MM.1S (cell line): ENCODE results near the gene PGS1.

ENCODE experiments used
- DNase-seq: peaks from one replicate; pipeline ENCODE4 v3.0.0-alpha.2; 2015
- H2AFZ ChIP-seq: fragments of 300-600 bp; sonication (generic); 2 replicates; pipeline ENCODE4 v1.6.0; 2016; ENCODE audit warnings: antibody characterized with exemption, low read length
- H3F3A ChIP-seq: fragments of 300-600 bp; sonication (generic); 2 replicates; pipeline ENCODE4 v1.6.1; 2016; ENCODE audit warnings: mild to moderate bottlenecking, antibody characterized with exemption, low read length, moderate library complexity, mixed read lengths; ENCODE audit not compliant: insufficient read depth
- H3K27ac ChIP-seq: fragments of 300-600 bp; sonication (generic); 2 replicates; pipeline ENCODE4 v1.5.1; 2016; ENCODE audit warnings: mild to moderate bottlenecking, low read length
- H3K27me3 ChIP-seq: fragments of 300-600 bp; sonication (generic); replicated peaks from 2 replicates; pipeline ENCODE4 v1.6.0; 2016; ENCODE audit warnings: low read length; ENCODE audit not compliant: insufficient read depth
- H3K36me3 ChIP-seq: fragments of 300-600 bp; sonication (generic); replicated peaks from 2 replicates; pipeline ENCODE4 v1.6.1; 2016; ENCODE audit warnings: mild to moderate bottlenecking, low read length, mixed read lengths; ENCODE audit not compliant: insufficient read depth
- H3K4me1 ChIP-seq: fragments of 300-600 bp; sonication (generic); 2 replicates; pipeline ENCODE4 v1.6.1; 2016; ENCODE audit warnings: low read length, mixed read lengths
- H3K4me2 ChIP-seq: fragments of 300-600 bp; sonication (generic); 2 replicates; pipeline ENCODE4 v1.6.0; 2016; ENCODE audit warnings: low read depth, low read length
- H3K4me3 ChIP-seq: fragments of 300-600 bp; sonication (generic); 2 replicates; pipeline ENCODE4 v1.5.1; 2016; ENCODE audit warnings: low read length, mixed read lengths
- H3K79me2 ChIP-seq: fragments of 300-600 bp; sonication (generic); 2 replicates; pipeline ENCODE4 v1.6.1; 2016; ENCODE audit warnings: mixed run types, low read length, mixed read lengths
- H3K9ac ChIP-seq: fragments of 300-600 bp; sonication (generic); 2 replicates; pipeline ENCODE4 v1.6.1; 2016; ENCODE audit warnings: low read length, mixed read lengths
- H3K9me2 ChIP-seq: fragments of 300-600 bp; sonication (generic); replicated peaks from 2 replicates; pipeline ENCODE4 v1.6.1; 2016; ENCODE audit warnings: mild to moderate bottlenecking, low read length, mixed read lengths; ENCODE audit not compliant: insufficient read depth
- H3K9me3 ChIP-seq: fragments of 300-600 bp; sonication (generic); replicated peaks from 2 replicates; pipeline ENCODE4 v1.6.1; 2016; ENCODE audit warnings: mild to moderate bottlenecking, low read length, mixed read lengths; ENCODE audit not compliant: insufficient read depth
- H4K20me1 ChIP-seq: fragments of 300-600 bp; sonication (generic); 2 replicates; pipeline ENCODE4 v1.6.1; 2016; ENCODE audit warnings: mild to moderate bottlenecking, low read length, moderate library complexity, mixed read lengths; ENCODE audit not compliant: insufficient read depth
- CTCF ChIP-seq: fragments of 300-600 bp; sonication (generic); IDR thresholded peaks from 2 replicates; pipeline ENCODE4 v1.5.1; 2016; ENCODE audit warnings: antibody characterized with exemption, low read length, mixed read lengths
- EZH2 ChIP-seq: fragments of 300-600 bp; sonication (generic); optimal IDR thresholded peaks from 2 replicates; pipeline ENCODE3; 2017; ENCODE audit warnings: low read depth, mild to moderate bottlenecking, antibody characterized with exemption, low read length, mixed read lengths
- EZH2phosphoT487 ChIP-seq: fragments of 300-600 bp; sonication (generic); IDR thresholded peaks from 2 replicates; pipeline ENCODE4 v1.6.1; 2018; ENCODE audit warnings: antibody characterized with exemption, low read length

Gene PGS1

DNA sequence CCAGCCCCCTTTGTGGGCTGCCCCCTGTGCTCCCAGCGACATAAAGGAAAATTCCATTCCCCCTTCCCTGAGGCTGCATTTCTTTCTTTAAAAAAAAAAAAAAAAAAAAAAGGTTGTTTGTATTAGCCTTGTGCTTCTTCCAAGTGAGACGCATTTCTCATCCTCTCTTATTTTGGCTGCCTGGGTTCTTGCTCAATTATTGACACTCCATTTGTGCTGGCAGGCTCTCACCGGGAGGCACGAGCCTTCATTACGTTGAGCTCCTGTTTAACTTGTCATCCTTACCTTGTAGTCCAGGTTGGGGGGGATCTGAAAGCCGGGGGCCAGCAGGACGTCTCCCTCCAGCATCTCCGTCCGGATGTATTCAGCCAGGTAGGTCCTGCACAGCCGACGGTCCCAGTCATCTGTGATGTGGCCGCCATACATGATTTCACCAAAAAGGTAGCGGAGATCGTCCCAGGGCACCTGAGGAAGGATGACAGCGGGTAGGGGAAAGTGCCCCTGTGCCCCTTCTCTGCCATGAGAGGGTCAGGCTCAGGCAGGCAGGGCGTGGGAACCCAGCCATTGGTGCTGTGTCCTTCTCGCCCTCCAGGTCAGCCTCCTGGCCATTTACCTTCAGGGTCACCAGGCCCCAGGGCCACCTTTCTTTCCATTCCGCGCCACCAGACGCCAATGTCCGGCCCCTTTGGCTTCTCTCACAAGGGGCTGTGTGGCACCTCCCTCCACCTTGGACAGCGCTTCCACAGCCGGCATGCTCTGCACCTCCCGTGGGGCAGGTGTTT is 50.6 kb downstream of the PGS1 start:
- no peaks in the 10 kb centered on the region for H3K9me2 ChIP-seq
- no peak overlapping the region for H2AFZ ChIP-seq
- no peak overlapping the region for H3K27ac ChIP-seq
- H3K4me2 ChIP-seq = no peak overlapping the region
- no peaks in the 10 kb centered on the region for H3F3A ChIP-seq
- no peaks in the 10 kb centered on the region for H3K9me3 ChIP-seq
- no peaks in the 10 kb centered on the region for H4K20me1 ChIP-seq
- H3K4me3 ChIP-seq = no peak overlapping the region
- no peaks in the 10 kb centered on the region for H3K36me3 ChIP-seq
- H3K4me1 ChIP-seq = no peaks in the 10 kb centered on the region
- H3K9ac ChIP-seq = no peak overlapping the region
- H3K79me2 ChIP-seq = no peaks in the 10 kb centered on the region
- no peak for TF ChIP-seq EZH2phosphoT487
- DNase-seq = no peak
- H3K27me3 ChIP-seq = no peaks in the 10 kb centered on the region

DNA sequence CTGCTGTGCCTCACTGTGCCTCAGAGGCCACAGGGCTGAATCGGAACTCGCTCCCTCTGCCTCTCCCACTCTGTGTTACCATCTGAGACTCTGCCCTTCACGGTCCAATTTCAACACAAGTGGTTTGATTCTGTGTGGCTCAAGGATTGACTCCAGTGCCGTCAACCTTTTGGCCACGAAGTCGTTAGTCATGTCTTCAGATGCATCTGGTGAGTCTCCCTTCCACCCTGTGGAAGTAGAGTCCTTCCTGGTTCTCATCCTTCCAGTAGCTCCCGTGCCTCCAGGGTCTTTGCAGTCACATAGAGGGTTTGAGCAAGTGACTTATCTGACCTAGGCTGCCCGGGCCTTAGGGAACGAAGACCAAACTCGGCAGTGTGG is 51.2 kb downstream of the PGS1 start:
- Histone ChIP-seq H2AFZ (no peak overlapping the region), H3K9me2 (no peaks in the 10 kb centered on the region), H3K79me2 (no peaks in the 10 kb centered on the region), H3K27ac (no peak overlapping the region), H3F3A (no peaks in the 10 kb centered on the region), H3K4me1 (no peaks in the 10 kb centered on the region), H3K4me3 (no peak overlapping the region), H3K9ac (no peak overlapping the region), H3K27me3 (no peaks in the 10 kb centered on the region), H3K4me2 (no peak overlapping the region), H3K36me3 (no peaks in the 10 kb centered on the region), H4K20me1 (no peaks in the 10 kb centered on the region), H3K9me3 (no peaks in the 10 kb centered on the region)
- DNase-seq = no peak
- TF ChIP-seq EZH2phosphoT487 (no peak), EZH2 (no peak), CTCF (no peak)

- H3K4me2 ChIP-seq = no peak overlapping the region
- no peak overlapping the region for H3K27ac ChIP-seq
- no peaks in the 10 kb centered on the region for H3K36me3 ChIP-seq
- no peak for DNase-seq
- no peaks in the 10 kb centered on the region for H3K4me1 ChIP-seq
- TF ChIP-seq EZH2phosphoT487 = no peak
- TF ChIP-seq EZH2 = no peak
- TF ChIP-seq CTCF = no peak
- H3K4me3 ChIP-seq = no peak overlapping the region
- no peak overlapping the region for H2AFZ ChIP-seq
- no peak overlapping the region for H3K9ac ChIP-seq
- no peaks in the 10 kb centered on the region for H3K9me3 ChIP-seq
- no peaks in the 10 kb centered on the region for H3F3A ChIP-seq
- H3K27me3 ChIP-seq = no peaks in the 10 kb centered on the region
- H3K9me2 ChIP-seq = no peaks in the 10 kb centered on the region
- no peaks in the 10 kb centered on the region for H4K20me1 ChIP-seq
- H3K79me2 ChIP-seq = no peaks in the 10 kb centered on the region
These were observed 52.6 kb downstream of the PGS1 start for GRCh38 chr17:78430892-78431691.

DNA sequence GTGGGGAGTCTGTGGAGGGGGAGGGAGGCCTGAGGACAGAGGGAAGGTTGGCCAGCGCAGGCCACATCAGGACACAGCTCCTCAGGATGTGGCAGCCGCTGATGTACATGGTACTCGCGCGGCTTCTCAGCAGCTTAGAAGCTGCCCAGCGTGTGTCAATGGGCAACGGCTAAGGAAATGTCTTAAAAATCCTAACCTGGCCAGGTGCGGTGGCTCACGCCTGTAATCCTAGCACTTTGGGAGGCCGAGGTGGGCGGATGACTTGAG is 53.2 kb downstream of the PGS1 start:
- Histone ChIP-seq H3K79me2 (no peaks in the 10 kb centered on the region), H3K27ac (no peak overlapping the region), H3K36me3 (no peaks in the 10 kb centered on the region), H3K4me1 (no peaks in the 10 kb centered on the region), H3K9ac (no peak overlapping the region), H4K20me1 (no peaks in the 10 kb centered on the region), H2AFZ (no peak overlapping the region), H3K4me2 (no peak overlapping the region), H3K9me3 (no peaks in the 10 kb centered on the region), H3K9me2 (no peaks in the 10 kb centered on the region), H3K4me3 (no peak overlapping the region), H3K27me3 (no peaks in the 10 kb centered on the region), H3F3A (no peaks in the 10 kb centered on the region)
- DNase-seq = no peak
- TF ChIP-seq EZH2phosphoT487 (no peak), CTCF (no peak), EZH2 (no peak)
